NCI-H2107 treated with DMSO at 0.1 percent for 48 hours (cell line): Measurements from ENCODE around the gene GORASP2.

Experiments used
- DNase-seq: peaks from one replicate; lab custom pipeline; 2025; ENCODE audit not compliant: unreplicated experiment; lab: John Stamatoyannopoulos, UW

Gene GORASP2

DNA sequence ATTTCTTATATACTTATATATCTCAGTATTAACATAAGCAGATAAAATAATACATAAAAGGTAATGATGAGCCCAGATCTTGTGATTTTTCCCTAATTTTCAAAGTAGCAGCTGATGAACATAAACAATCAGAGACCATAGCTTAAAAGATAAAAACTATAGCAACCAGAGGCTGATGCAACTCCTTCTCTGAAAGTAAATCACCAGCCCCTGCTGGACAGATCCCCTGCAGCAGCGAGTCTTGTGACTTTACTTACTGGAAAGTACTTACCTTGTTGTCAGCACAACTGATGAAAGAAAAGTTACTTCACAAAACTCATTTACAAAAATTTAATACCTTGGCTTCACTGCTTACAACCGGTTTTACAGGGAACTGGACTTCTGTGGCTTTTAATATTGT, 67.3 kb downstream of the GORASP2 start:
- DNase-seq: no peak

GRCh38 chr2:170997893-170998597, 69.0 kb downstream of the GORASP2 start:
- DNase-seq: peak; percentile 47

- DNase-seq: no peak
Observed at GRCh38 chr2:170999654-171000053, 70.6 kb downstream of the GORASP2 start.

DNA sequence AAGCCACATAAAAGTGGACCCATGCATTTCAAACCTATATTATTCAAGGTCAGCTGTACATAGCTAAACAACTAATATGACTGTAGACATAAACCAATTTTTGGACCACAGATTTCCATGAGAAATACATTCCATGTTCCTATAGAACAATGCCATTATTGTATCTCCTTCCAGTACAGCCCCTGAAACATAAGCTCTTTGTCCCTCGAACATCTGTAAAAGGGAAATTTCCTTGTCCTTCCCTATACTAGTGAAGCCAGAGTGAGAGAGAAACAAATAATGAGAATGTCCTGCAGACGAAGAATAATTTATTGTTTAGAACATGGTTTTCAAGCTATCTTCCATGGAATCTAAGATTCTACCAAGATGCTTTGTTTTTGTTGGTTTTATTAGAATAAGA, 75.3 kb downstream of the GORASP2 start:
- no peak for DNase-seq

DNA sequence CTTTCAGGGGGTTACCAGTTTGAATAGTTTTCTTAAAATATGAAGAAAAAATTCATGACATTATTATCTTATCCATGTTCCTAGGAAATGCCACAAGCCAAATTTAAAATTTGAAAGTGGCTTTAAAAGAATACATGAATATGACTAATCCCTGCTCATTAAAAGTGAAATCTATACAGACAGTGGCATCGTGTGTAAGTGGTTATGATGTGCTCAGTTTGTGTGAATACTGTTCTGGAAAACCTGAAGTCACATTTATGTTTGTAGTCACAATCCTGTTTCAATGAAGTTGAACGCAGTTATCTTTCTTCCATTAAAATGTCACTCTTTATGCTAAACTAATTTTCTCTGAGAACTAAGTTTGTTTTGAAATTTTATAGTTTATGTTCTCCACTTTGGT, 75.8 kb downstream of the GORASP2 start:
- no peak for DNase-seq

- DNase-seq: no peak
Observed at GRCh38 chr2:171008550-171009205, 79.6 kb downstream of the GORASP2 start.

DNA sequence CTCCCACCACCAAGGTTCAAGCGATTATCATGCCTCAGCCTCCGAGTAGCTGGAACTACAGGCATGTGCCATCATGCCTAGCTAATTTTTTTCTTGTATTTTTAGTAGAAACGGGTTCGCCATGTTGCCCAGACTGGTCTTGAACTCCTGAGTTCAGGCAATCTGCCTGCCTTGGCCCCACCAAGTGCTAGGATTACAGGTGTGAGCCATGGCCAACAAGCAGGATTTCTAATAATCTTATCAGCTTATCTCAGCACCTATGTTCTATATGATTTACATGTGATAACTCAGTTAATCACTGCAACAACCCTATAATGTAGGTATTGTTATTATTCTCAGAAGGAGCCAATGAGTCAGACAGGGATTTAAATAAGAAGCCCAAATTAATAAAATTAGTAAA, 80.3 kb downstream of the GORASP2 start:
- no peak for DNase-seq

- DNase-seq: no peak
Observed at GRCh38 chr2:171013851-171014250, 84.8 kb downstream of the GORASP2 start.

DNA sequence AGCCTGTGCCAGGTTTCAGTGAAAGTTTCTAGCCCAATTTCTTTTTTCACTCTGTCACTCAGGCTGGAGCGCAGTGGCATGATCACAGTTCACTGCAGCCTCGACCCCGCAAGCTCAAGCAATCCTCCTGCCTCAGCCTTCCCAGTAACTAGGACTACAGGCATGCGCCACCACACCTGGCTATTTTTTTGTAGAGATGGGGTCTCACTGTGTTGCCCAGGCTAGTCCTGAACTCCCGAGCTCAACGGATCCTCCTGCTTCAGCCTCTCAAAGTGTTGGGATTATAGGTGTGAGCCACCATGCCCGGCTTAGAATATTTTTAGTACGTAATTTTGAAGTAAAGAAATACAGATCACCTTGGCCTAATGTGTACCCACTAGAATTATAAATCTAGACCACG, 87.1 kb downstream of the GORASP2 start:
- no peak for DNase-seq
